ENCODE results near the gene PSMC1. TPM values are rescaled to one million over a fixed set of nuclear protein-coding genes. Genes with fewer than 3 reads are reported as not detected.

Gene PSMC1
- total and polyA plus RNA-seq, 2 donors (not counting 1 experiment from before 2014, with no cell fraction given) = 21.4 to 51.6 TPM

DNA sequence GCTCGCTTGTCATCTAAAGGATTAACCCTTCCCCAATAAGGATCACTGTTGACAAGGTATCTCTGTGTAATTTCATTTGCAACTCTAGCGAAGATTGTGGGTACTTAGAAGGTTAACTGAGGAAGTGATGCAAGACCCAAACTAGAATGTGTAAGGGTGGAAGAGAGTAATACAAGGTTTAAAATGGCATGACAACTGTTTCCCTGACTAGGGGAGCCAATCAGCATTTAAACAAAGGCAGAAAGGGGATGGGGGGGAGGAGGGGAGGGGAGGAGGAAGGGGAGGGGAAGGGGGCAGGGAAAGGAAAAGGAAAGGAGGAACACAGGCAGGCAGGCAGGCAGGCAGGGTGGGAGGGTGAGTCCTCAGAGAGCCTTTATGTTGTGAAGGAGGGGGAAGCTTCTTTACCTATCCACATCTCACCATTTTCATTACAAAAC, 44.3 kb downstream of the PSMC1 start:
- no CpG with 5 or more reads among the region's 2 CpGs for WGBS (ENCODE audit: insufficient coverage)
- ChIA-PET POLR2A (interaction anchor here (0.6 kb wide), 1 partner anchor 38 kb away, joined by 8 read pairs; no protein-coding TSS in a partner anchor), CTCF (interaction anchor here (1.2 to 4.1 kb wide), 5 partner anchors 12 to 458 kb away, joined by 4 to 38 read pairs (median 5); no protein-coding TSS in a partner anchor)
- H3K4me1 Mint-ChIP-seq = peaks cover 5% of the 10 kb centered on the region
- Histone ChIP-seq H2AFZ (ENCODE audit: insufficient read depth, low read depth, low read length, poor library complexity, severe bottlenecking) (no peak overlapping the region), H3K79me2 (ENCODE audit: control insufficient read depth, insufficient read depth, low read length) (no peaks in the 10 kb centered on the region), H4K20me1 (ENCODE audit: control insufficient read depth, insufficient read depth, low read length, poor library complexity, severe bottlenecking) (no peaks in the 10 kb centered on the region), H3K36me3 (replicated peaks in 1 of 2; ENCODE audit: control extremely low read depth in 1 of 2, control insufficient read depth in 1 of 2, extremely low read depth in 1 of 2, insufficient read depth in 2 of 2, low read length in 1 of 2) (peaks cover 0 to 54% of the 10 kb centered on the region in 2 experiments), H3K4me3 (ENCODE audit: control extremely low read depth in 1 of 5, extremely low read depth in 1 of 5, insufficient read depth in 1 of 5, low read depth in 2 of 5, low read length in 4 of 5) (no peak overlapping the region), H3K9ac (ENCODE audit: low read length) (no peak overlapping the region), H3K4me1 (ENCODE audit: control insufficient read depth in 2 of 2, insufficient read depth in 2 of 2, low read length in 2 of 2) (no peaks in the 10 kb centered on the region), H3K9me3 (ENCODE audit: control extremely low read depth in 1 of 3, control insufficient read depth in 2 of 3, insufficient read depth in 1 of 3, low read length in 2 of 3) (no peaks in the 10 kb centered on the region), H3K4me2 (replicated peaks; ENCODE audit: low read depth, low read length, poor library complexity, severe bottlenecking) (no peak overlapping the region), H3K27me3 (replicated peaks in 1 of 4; ENCODE audit: control extremely low read depth in 1 of 4, control insufficient read depth in 3 of 4, insufficient read depth in 4 of 4, low read length in 3 of 4) (no peaks in the 10 kb centered on the region), H3K27ac (ENCODE audit: low read length in 2 of 2) (no peak overlapping the region)
- no peak for DNase-seq
- no peak for TF ChIP-seq EZH2 (IDR thresholded peaks at IDR 0.05; ENCODE audit: borderline replicate concordance, insufficient read depth, low read depth, low read length, poor library complexity, severe bottlenecking)
- TF ChIP-seq, protein P1, sequence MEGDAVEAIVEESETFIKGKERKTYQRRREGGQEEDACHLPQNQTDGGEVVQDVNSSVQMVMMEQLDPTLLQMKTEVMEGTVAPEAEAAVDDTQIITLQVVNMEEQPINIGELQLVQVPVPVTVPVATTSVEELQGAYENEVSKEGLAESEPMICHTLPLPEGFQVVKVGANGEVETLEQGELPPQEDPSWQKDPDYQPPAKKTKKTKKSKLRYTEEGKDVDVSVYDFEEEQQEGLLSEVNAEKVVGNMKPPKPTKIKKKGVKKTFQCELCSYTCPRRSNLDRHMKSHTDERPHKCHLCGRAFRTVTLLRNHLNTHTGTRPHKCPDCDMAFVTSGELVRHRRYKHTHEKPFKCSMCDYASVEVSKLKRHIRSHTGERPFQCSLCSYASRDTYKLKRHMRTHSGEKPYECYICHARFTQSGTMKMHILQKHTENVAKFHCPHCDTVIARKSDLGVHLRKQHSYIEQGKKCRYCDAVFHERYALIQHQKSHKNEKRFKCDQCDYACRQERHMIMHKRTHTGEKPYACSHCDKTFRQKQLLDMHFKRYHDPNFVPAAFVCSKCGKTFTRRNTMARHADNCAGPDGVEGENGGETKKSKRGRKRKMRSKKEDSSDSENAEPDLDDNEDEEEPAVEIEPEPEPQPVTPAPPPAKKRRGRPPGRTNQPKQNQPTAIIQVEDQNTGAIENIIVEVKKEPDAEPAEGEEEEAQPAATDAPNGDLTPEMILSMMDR (IDR thresholded peaks at IDR 0.05) = no peak
- no peaks in the 10 kb centered on the region for H3K27me3 Mint-ChIP-seq
- no peaks in the 10 kb centered on the region for H3K9me3 Mint-ChIP-seq (ENCODE audit: insufficient read depth)
- ATAC-seq (ENCODE audit: low read depth) = no peak
- no peak overlapping the region for H3K4me3 Mint-ChIP-seq
- no peak overlapping the region for H3K27ac Mint-ChIP-seq
- intact Hi-C loops (cut with micrococcal nuclease) = loop anchor here (1.0 kb wide), 1 partner anchor 397 kb away; no protein-coding TSS in a partner anchor

DNA sequence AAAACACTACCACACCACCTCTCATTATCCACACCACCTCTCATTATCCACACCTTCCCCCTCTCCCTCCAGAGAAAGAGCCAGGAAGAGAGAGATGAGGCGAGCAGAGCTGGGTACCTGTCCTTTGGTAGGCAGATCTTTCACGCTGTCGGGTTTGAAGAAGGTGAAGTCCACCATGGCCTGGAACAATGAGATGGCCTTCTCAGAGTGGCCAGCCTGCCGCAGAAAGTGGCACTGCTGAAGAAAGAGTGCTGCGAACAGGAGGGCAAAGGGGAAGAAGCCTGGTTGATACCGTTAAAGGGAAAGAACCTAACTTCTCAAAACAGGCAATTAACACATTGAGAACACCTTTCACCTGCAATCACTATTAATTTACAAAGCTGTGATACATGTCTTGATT, 44.8 kb downstream of the PSMC1 start:
- intact Hi-C loops (cut with micrococcal nuclease) = loop anchor here (1.0 kb wide), 1 partner anchor 396 kb away; no protein-coding TSS in a partner anchor
- CTCF ChIA-PET = interaction anchor here (0.5 to 4.1 kb wide), 11 partner anchors 12 to 575 kb away, joined by 3 to 38 read pairs (median 4); no protein-coding TSS in a partner anchor
- Histone ChIP-seq H3K79me2 (ENCODE audit: control insufficient read depth, insufficient read depth, low read length) (no peaks in the 10 kb centered on the region), H3K4me3 (ENCODE audit: control extremely low read depth in 1 of 5, extremely low read depth in 1 of 5, insufficient read depth in 1 of 5, low read depth in 2 of 5, low read length in 4 of 5) (no peak overlapping the region), H3K9ac (ENCODE audit: low read length) (no peak overlapping the region), H2AFZ (ENCODE audit: insufficient read depth, low read depth, low read length, poor library complexity, severe bottlenecking) (no peak overlapping the region), H3K4me2 (replicated peaks; ENCODE audit: low read depth, low read length, poor library complexity, severe bottlenecking) (no peak overlapping the region), H3K4me1 (ENCODE audit: control insufficient read depth in 2 of 2, insufficient read depth in 2 of 2, low read length in 2 of 2) (no peaks in the 10 kb centered on the region), H3K27me3 (replicated peaks in 1 of 4; ENCODE audit: control extremely low read depth in 1 of 4, control insufficient read depth in 3 of 4, insufficient read depth in 4 of 4, low read length in 3 of 4) (no peaks in the 10 kb centered on the region), H3K9me3 (ENCODE audit: control extremely low read depth in 1 of 3, control insufficient read depth in 2 of 3, insufficient read depth in 1 of 3, low read length in 2 of 3) (no peaks in the 10 kb centered on the region), H3K27ac (ENCODE audit: low read length in 2 of 2) (no peak overlapping the region), H3K36me3 (replicated peaks in 1 of 2; ENCODE audit: control extremely low read depth in 1 of 2, control insufficient read depth in 1 of 2, extremely low read depth in 1 of 2, insufficient read depth in 2 of 2, low read length in 1 of 2) (peaks cover 0 to 54% of the 10 kb centered on the region in 2 experiments), H4K20me1 (ENCODE audit: control insufficient read depth, insufficient read depth, low read length, poor library complexity, severe bottlenecking) (no peaks in the 10 kb centered on the region)
- H3K27me3 Mint-ChIP-seq = no peaks in the 10 kb centered on the region
- H3K9me3 Mint-ChIP-seq (ENCODE audit: insufficient read depth) = no peaks in the 10 kb centered on the region
- H3K4me3 Mint-ChIP-seq = no peak overlapping the region
- H3K4me1 Mint-ChIP-seq = peaks cover 5% of the 10 kb centered on the region
- no peak overlapping the region for H3K27ac Mint-ChIP-seq
- TF ChIP-seq, protein P1 (IDR thresholded peaks at IDR 0.05) = no peak
- no peak for TF ChIP-seq EZH2 (IDR thresholded peaks at IDR 0.05; ENCODE audit: borderline replicate concordance, insufficient read depth, low read depth, low read length, poor library complexity, severe bottlenecking)
- POLR2A ChIA-PET = interaction anchor here (0.6 kb wide), 1 partner anchor 67 kb away, joined by 4 read pairs; no protein-coding TSS in a partner anchor
- ATAC-seq (ENCODE audit: low read depth) (no peak), DNase-seq (no peak)
- WGBS (ENCODE audit: insufficient coverage) = 100% methylated on average over 2 of the region's 6 CpGs
